ENCODE results near the gene TRIM41.

TRIM41 gene

GRCh38 chr5:181192337-181193046 lies 30.6 kb upstream of the TRIM41 start:
- Histone ChIP-seq H3K36me3 (ENCODE audit: low read length) (no peaks in the 10 kb centered on the region), H3K4me2 (ENCODE audit: low read depth, low read length, poor library complexity, severe bottlenecking) (peak overlapping the region; percentile 89), H3K9me3 (ENCODE audit: insufficient read depth, low read length) (no peaks in the 10 kb centered on the region), H3K79me2 (ENCODE audit: insufficient read depth, low read length) (no peaks in the 10 kb centered on the region), H2AFZ (ENCODE audit: low read depth, low read length, severe bottlenecking) (peak overlapping the region; percentile 73), H3K9me2 (replicated peaks; ENCODE audit: insufficient read depth, low read length) (no peaks in the 10 kb centered on the region), H3K27me3 (ENCODE audit: low read length) (no peaks in the 10 kb centered on the region), H3K4me3 (ENCODE audit: insufficient read depth, low read length, poor library complexity, severe bottlenecking) (peak overlapping the region; percentile 73), H3K27ac (ENCODE audit: low read depth, low read length) (0 out of 2 replicates have a peak overlapping the region, but pooled peaks have one; percentile 33), H3K9ac (ENCODE audit: low read length) (peak overlapping the region; percentile 78), H4K20me1 (ENCODE audit: low read depth, low read length) (no peaks in the 10 kb centered on the region), H3F3A (ENCODE audit: insufficient read depth) (peaks cover 23% of the 10 kb centered on the region)
- TF ChIP-seq, protein P1, sequence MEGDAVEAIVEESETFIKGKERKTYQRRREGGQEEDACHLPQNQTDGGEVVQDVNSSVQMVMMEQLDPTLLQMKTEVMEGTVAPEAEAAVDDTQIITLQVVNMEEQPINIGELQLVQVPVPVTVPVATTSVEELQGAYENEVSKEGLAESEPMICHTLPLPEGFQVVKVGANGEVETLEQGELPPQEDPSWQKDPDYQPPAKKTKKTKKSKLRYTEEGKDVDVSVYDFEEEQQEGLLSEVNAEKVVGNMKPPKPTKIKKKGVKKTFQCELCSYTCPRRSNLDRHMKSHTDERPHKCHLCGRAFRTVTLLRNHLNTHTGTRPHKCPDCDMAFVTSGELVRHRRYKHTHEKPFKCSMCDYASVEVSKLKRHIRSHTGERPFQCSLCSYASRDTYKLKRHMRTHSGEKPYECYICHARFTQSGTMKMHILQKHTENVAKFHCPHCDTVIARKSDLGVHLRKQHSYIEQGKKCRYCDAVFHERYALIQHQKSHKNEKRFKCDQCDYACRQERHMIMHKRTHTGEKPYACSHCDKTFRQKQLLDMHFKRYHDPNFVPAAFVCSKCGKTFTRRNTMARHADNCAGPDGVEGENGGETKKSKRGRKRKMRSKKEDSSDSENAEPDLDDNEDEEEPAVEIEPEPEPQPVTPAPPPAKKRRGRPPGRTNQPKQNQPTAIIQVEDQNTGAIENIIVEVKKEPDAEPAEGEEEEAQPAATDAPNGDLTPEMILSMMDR (IDR thresholded peaks at IDR 0.05; ENCODE audit: insufficient read depth, low read length, poor library complexity, severe bottlenecking): no peak
- no peak for TF ChIP-seq EZH2phosphoT487 (conservative IDR thresholded peaks at IDR 0.05; ENCODE audit: low read length)

DNA sequence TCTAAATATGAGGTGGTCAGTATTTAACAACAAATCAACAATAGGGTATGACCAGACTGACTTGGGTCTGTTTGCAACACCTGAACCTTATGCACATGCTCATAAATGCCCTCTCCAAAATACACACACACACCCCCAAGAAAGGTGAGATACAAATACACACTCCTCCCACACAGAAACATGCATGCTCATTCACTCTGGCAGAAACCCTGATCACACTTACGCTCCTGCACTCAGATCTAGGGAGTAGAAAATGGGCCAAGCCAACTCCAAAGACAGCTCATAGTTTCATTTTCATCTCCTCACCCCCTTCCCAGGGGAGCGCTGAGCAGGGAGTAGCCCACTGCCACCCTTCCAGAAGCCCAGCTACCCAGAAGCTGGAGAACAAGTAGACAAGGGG lies 29.4 kb upstream of the TRIM41 start:
- no peaks in the 10 kb centered on the region for H3K79me2 ChIP-seq (ENCODE audit: insufficient read depth, low read length)
- H3K9me2 ChIP-seq (replicated peaks; ENCODE audit: insufficient read depth, low read length): no peaks in the 10 kb centered on the region
- H3K9me3 ChIP-seq (ENCODE audit: insufficient read depth, low read length): no peaks in the 10 kb centered on the region
- no peak overlapping the region for H3K27ac ChIP-seq (ENCODE audit: low read depth, low read length)
- no peaks in the 10 kb centered on the region for H3K36me3 ChIP-seq (ENCODE audit: low read length)
- no peaks in the 10 kb centered on the region for H3K27me3 ChIP-seq (ENCODE audit: low read length)
- no peak overlapping the region for H3K4me2 ChIP-seq (ENCODE audit: low read depth, low read length, poor library complexity, severe bottlenecking)
- peaks cover 16% of the 10 kb centered on the region; the same call in 1 of the 2 replicates for H3F3A ChIP-seq (ENCODE audit: insufficient read depth)
- H3K9ac ChIP-seq (ENCODE audit: low read length): no peak overlapping the region
- TF ChIP-seq EZH2phosphoT487 (conservative IDR thresholded peaks at IDR 0.05; ENCODE audit: low read length): no peak
- TF ChIP-seq, protein P1 (IDR thresholded peaks at IDR 0.05; ENCODE audit: insufficient read depth, low read length, poor library complexity, severe bottlenecking): no peak
- no peak overlapping the region for H2AFZ ChIP-seq (ENCODE audit: low read depth, low read length, severe bottlenecking)
- no peaks in the 10 kb centered on the region for H4K20me1 ChIP-seq (ENCODE audit: low read depth, low read length)
- no peak overlapping the region for H3K4me3 ChIP-seq (ENCODE audit: insufficient read depth, low read length, poor library complexity, severe bottlenecking)

DNA sequence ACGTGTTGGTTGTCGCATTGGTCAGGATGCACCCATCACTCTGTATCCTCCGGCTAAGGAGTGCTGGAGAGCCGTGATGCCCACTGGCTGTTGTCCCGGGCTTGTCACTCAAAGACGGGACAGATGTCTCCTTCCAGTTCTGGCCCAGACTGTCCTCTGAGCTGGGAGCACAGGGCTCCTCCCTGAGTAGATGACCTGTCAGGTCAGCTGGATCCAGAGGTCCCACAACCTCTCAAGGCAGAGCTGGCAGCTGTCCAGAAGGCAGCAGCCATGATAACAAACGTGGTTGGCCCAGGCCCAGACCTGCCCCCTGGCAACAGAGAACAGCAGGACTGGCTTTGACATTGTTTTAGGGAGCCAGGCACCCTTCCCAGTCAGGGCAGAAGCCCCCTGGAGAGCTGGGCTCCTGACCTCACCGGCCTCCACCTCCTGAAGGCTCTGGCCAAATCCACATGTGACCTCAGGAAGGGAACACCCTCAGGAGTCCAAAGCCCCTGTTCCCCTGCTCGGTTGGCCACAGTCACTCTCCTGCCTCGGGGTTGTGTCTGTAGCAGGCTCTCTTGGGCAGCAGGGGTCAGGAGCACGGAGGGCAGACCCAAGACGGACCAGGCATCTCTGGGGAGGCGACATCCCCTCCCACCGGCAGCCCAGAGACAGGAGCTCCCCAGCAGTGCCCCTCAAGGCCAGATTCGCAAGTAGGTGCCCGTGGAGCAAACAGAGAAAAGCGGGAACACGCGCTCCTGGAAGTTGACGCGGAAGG lies 28.4 kb upstream of the TRIM41 start:
- Histone ChIP-seq H2AFZ (ENCODE audit: low read depth, low read length, severe bottlenecking) (no peak overlapping the region), H3F3A (ENCODE audit: insufficient read depth) (peaks cover 14% of the 10 kb centered on the region; the same call in 1 of the 2 replicates), H4K20me1 (ENCODE audit: low read depth, low read length) (no peaks in the 10 kb centered on the region), H3K36me3 (ENCODE audit: low read length) (no peaks in the 10 kb centered on the region), H3K9me3 (ENCODE audit: insufficient read depth, low read length) (no peaks in the 10 kb centered on the region), H3K4me3 (ENCODE audit: insufficient read depth, low read length, poor library complexity, severe bottlenecking) (no peak overlapping the region), H3K4me2 (ENCODE audit: low read depth, low read length, poor library complexity, severe bottlenecking) (no peak overlapping the region), H3K27me3 (ENCODE audit: low read length) (no peaks in the 10 kb centered on the region), H3K9me2 (replicated peaks; ENCODE audit: insufficient read depth, low read length) (no peaks in the 10 kb centered on the region), H3K9ac (ENCODE audit: low read length) (no peak overlapping the region), H3K79me2 (ENCODE audit: insufficient read depth, low read length) (no peaks in the 10 kb centered on the region), H3K27ac (ENCODE audit: low read depth, low read length) (no peak overlapping the region)
- no peak for TF ChIP-seq EZH2phosphoT487 (conservative IDR thresholded peaks at IDR 0.05; ENCODE audit: low read length)
- TF ChIP-seq, protein P1 (IDR thresholded peaks at IDR 0.05; ENCODE audit: insufficient read depth, low read length, poor library complexity, severe bottlenecking): no peak

All from SU-DHL-6 (cell line).